RPMI7951 (cell line): ENCODE data around the gene TMEM181. TPM values are rescaled to one million over a fixed set of nuclear protein-coding genes. Genes with fewer than 3 reads are reported as not detected.

Source experiments
- total RNA-seq: library from RNA; depleted of rRNA; stranded (reverse); fragments of >200 nt; shearing (Covaris generic); gene quantifications from 2 replicates; pipeline ENCODE4 v1.2.3, GENCODE V29; 2014; rRNA removed

Gene TMEM181
- total RNA-seq, 1 experiment from 2014 or later: 37.6 TPM

Other genes starting within 250 kb of the TMEM181 start
- gene TULP4, start 247.6 kb upstream of the TMEM181 start, total RNA-seq: 49.3 and 62.1 TPM in 2 replicates
- 163 and 195 TPM in 2 replicates for gene DYNLT1, start 84.7 kb downstream of the TMEM181 start, total RNA-seq
- 4.1 and 6.2 TPM in 2 replicates for gene SYTL3, start 90.0 kb downstream of the TMEM181 start, total RNA-seq